ENCODE measurements around the gene STAM.

Gene STAM

GRCh38 chr10:17633353-17633752 is 10.6 kb upstream of the STAM start:
- Mint-ChIP-seq H3K4me3 (no peak overlapping the region), H3K36me3 (ENCODE audit: low read depth) (no peaks in the 10 kb centered on the region), H3K27me3 (ENCODE audit: low read depth) (peaks cover 22% of the 10 kb centered on the region), H3K4me1 (ENCODE audit: low read depth) (no peaks in the 10 kb centered on the region), H3K9me3 (no peaks in the 10 kb centered on the region), H3K27ac (no peak overlapping the region)

- H3K4me3 Mint-ChIP-seq: no peak overlapping the region
- peaks cover 24% of the 10 kb centered on the region for H3K27me3 Mint-ChIP-seq (ENCODE audit: low read depth)
- no peak overlapping the region for H3K27ac Mint-ChIP-seq
- H3K9me3 Mint-ChIP-seq: no peaks in the 10 kb centered on the region
- peaks cover 4% of the 10 kb centered on the region for H3K4me1 Mint-ChIP-seq (ENCODE audit: low read depth)
- no peaks in the 10 kb centered on the region for H3K36me3 Mint-ChIP-seq (ENCODE audit: low read depth)
These were observed 6.1 kb upstream of the STAM start for GRCh38 chr10:17637869-17638268.

GRCh38 chr10:17640331-17640816 is 3.6 kb upstream of the STAM start:
- Mint-ChIP-seq H3K27ac (no peak overlapping the region), H3K36me3 (ENCODE audit: low read depth) (peaks cover 5% of the 10 kb centered on the region)

GRCh38 chr10:17643339-17643754 is 604 bp upstream of the STAM start:
- H3K27me3 Mint-ChIP-seq (ENCODE audit: low read depth): peaks cover 2% of the 10 kb centered on the region
- peak overlapping the region; percentile 99 for H3K4me3 Mint-ChIP-seq
- peaks cover 14% of the 10 kb centered on the region for H3K36me3 Mint-ChIP-seq (ENCODE audit: low read depth)
- H3K4me1 Mint-ChIP-seq (ENCODE audit: low read depth): peaks cover 44% of the 10 kb centered on the region
- no peaks in the 10 kb centered on the region for H3K9me3 Mint-ChIP-seq
- peak overlapping the region; percentile 100 for H3K27ac Mint-ChIP-seq

More at GRCh38 chr10:17640331-17640816, 3.6 kb upstream of the STAM start:
- H3K4me1 Mint-ChIP-seq (ENCODE audit: low read depth): peaks cover 20% of the 10 kb centered on the region
- H3K9me3 Mint-ChIP-seq: no peaks in the 10 kb centered on the region
- no peak overlapping the region for H3K4me3 Mint-ChIP-seq
- peaks cover 7% of the 10 kb centered on the region for H3K27me3 Mint-ChIP-seq (ENCODE audit: low read depth)

- Mint-ChIP-seq H3K27ac (peak overlapping the region; percentile 100), H3K36me3 (ENCODE audit: low read depth) (peaks cover 21% of the 10 kb centered on the region), H3K4me3 (peak overlapping the region; percentile 99), H3K4me1 (ENCODE audit: low read depth) (peaks cover 53% of the 10 kb centered on the region), H3K9me3 (no peaks in the 10 kb centered on the region), H3K27me3 (ENCODE audit: low read depth) (no peaks in the 10 kb centered on the region)
These were observed 563 bp downstream of the STAM start for GRCh38 chr10:17644485-17644943.

GRCh38 chr10:17645621-17646345 is 1.8 kb downstream of the STAM start:
- Mint-ChIP-seq H3K27ac (peak overlapping the region; percentile 100), H3K4me1 (ENCODE audit: low read depth) (peaks cover 57% of the 10 kb centered on the region), H3K27me3 (ENCODE audit: low read depth) (no peaks in the 10 kb centered on the region), H3K4me3 (peak overlapping the region; percentile 99), H3K9me3 (no peaks in the 10 kb centered on the region), H3K36me3 (ENCODE audit: low read depth) (peaks cover 29% of the 10 kb centered on the region)

- no peaks in the 10 kb centered on the region for H3K9me3 Mint-ChIP-seq
- peaks cover 40% of the 10 kb centered on the region for H3K36me3 Mint-ChIP-seq (ENCODE audit: low read depth)
- peak overlapping the region; percentile 69 for H3K27ac Mint-ChIP-seq
- no peaks in the 10 kb centered on the region for H3K27me3 Mint-ChIP-seq (ENCODE audit: low read depth)
- peaks cover 61% of the 10 kb centered on the region for H3K4me1 Mint-ChIP-seq (ENCODE audit: low read depth)
- peak overlapping the region; percentile 19 for H3K4me3 Mint-ChIP-seq
These were observed 3.4 kb downstream of the STAM start for GRCh38 chr10:17647326-17647725.

- H3K27me3 Mint-ChIP-seq (ENCODE audit: low read depth): no peaks in the 10 kb centered on the region
- H3K9me3 Mint-ChIP-seq: peaks cover 7% of the 10 kb centered on the region
- peak overlapping the region; percentile 77 for H3K4me3 Mint-ChIP-seq
- peak overlapping the region; percentile 88 for H3K27ac Mint-ChIP-seq
- peaks cover 56% of the 10 kb centered on the region for H3K4me1 Mint-ChIP-seq (ENCODE audit: low read depth)
- H3K36me3 Mint-ChIP-seq (ENCODE audit: low read depth): peaks cover 49% of the 10 kb centered on the region
These were observed 4.5 kb downstream of the STAM start for GRCh38 chr10:17648243-17649035.

- Mint-ChIP-seq H3K4me1 (ENCODE audit: low read depth) (peaks cover 56% of the 10 kb centered on the region), H3K36me3 (ENCODE audit: low read depth) (peaks cover 54% of the 10 kb centered on the region), H3K9me3 (peaks cover 13% of the 10 kb centered on the region), H3K27ac (peak overlapping the region; percentile 88), H3K4me3 (peak overlapping the region; percentile 77), H3K27me3 (ENCODE audit: low read depth) (no peaks in the 10 kb centered on the region)
These were observed 5.1 kb downstream of the STAM start for GRCh38 chr10:17649052-17649451.

- Mint-ChIP-seq H3K27ac (no peak overlapping the region), H3K4me1 (ENCODE audit: low read depth) (peaks cover 55% of the 10 kb centered on the region), H3K9me3 (peaks cover 16% of the 10 kb centered on the region), H3K36me3 (ENCODE audit: low read depth) (peaks cover 52% of the 10 kb centered on the region), H3K27me3 (ENCODE audit: low read depth) (no peaks in the 10 kb centered on the region), H3K4me3 (no peak overlapping the region)
These were observed 5.9 kb downstream of the STAM start for GRCh38 chr10:17649836-17650235.

- no peak overlapping the region for H3K27ac Mint-ChIP-seq
- no peak overlapping the region for H3K4me3 Mint-ChIP-seq
- no peaks in the 10 kb centered on the region for H3K27me3 Mint-ChIP-seq (ENCODE audit: low read depth)
- H3K9me3 Mint-ChIP-seq: peaks cover 19% of the 10 kb centered on the region
- H3K4me1 Mint-ChIP-seq (ENCODE audit: low read depth): peaks cover 53% of the 10 kb centered on the region
- H3K36me3 Mint-ChIP-seq (ENCODE audit: low read depth): peaks cover 55% of the 10 kb centered on the region
These were observed 6.5 kb downstream of the STAM start for GRCh38 chr10:17650416-17650815.

GRCh38 chr10:17651896-17652295 is 7.9 kb downstream of the STAM start:
- Mint-ChIP-seq H3K27me3 (ENCODE audit: low read depth) (no peaks in the 10 kb centered on the region), H3K27ac (no peak overlapping the region), H3K4me1 (ENCODE audit: low read depth) (peaks cover 51% of the 10 kb centered on the region), H3K9me3 (peaks cover 23% of the 10 kb centered on the region), H3K36me3 (ENCODE audit: low read depth) (peaks cover 59% of the 10 kb centered on the region), H3K4me3 (no peak overlapping the region)

- H3K4me1 Mint-ChIP-seq (ENCODE audit: low read depth): peaks cover 47% of the 10 kb centered on the region
- no peaks in the 10 kb centered on the region for H3K27me3 Mint-ChIP-seq (ENCODE audit: low read depth)
- peaks cover 60% of the 10 kb centered on the region for H3K36me3 Mint-ChIP-seq (ENCODE audit: low read depth)
- no peak overlapping the region for H3K27ac Mint-ChIP-seq
- no peak overlapping the region for H3K4me3 Mint-ChIP-seq
- H3K9me3 Mint-ChIP-seq: peaks cover 29% of the 10 kb centered on the region
These were observed 8.6 kb downstream of the STAM start for GRCh38 chr10:17652585-17652984.

- Mint-ChIP-seq H3K27me3 (ENCODE audit: low read depth) (no peaks in the 10 kb centered on the region), H3K36me3 (ENCODE audit: low read depth) (peaks cover 46% of the 10 kb centered on the region), H3K4me3 (no peak overlapping the region), H3K9me3 (peaks cover 32% of the 10 kb centered on the region), H3K4me1 (ENCODE audit: low read depth) (peaks cover 31% of the 10 kb centered on the region), H3K27ac (no peak overlapping the region)
These were observed 11.1 kb downstream of the STAM start for GRCh38 chr10:17655009-17655408.
